Middle frontal gyrus (tissue), 1 donor: Measurements from ENCODE around the gene NRIP2.

ENCODE experiments used
- DNase-seq: peaks from one replicate; pipeline ENCODE4 v3.0.0-alpha.2; 2015; ENCODE audit warnings: low spot score; ENCODE audit errors: extremely low spot score

Gene NRIP2

GRCh38 chr12:2776129-2776806, 58.6 kb downstream of the NRIP2 start:
- DNase-seq: no peak

DNA sequence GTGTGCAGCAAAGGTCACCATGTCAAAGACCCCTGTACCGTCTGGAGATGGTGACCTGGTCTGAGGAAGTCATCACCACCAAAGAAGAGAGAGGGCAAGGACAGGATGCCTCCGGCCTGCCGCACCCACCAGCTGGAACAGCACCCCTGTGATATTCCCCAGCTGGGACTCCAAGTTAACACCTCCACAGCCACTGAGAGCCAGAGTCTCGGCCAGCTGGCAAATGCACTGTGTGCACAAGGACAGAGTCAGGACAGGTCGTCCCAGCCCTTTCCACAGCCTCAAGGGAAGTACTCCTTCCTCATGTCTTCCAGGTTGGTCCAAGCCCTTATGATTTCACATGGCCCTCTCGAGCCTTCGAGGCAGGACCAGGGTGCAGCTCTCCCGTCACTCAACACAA, 59.4 kb downstream of the NRIP2 start:
- DNase-seq: no peak
